Natural killer cell (primary cell): Measurements from ENCODE around the gene LCN15. TPM values are rescaled to one million over a fixed set of nuclear protein-coding genes. Genes with fewer than 3 reads are reported as not detected.

ENCODE experiments used
- ATAC-seq, 3 donors: fragments of 150-1000 bp in 2 of 3; fragments of 200-7000 bp in 1 of 3; cut with Tn5 transposase; 1 replicate in 1 of 3; 2 replicates in 2 of 3; pipeline ENCODE4 v1.10.0; 2021; ENCODE audit warnings: mild to moderate bottlenecking in 2 of 3, moderate library complexity in 2 of 3
- DNase-seq, 2 donors: peaks; one replicate each; pipeline versions ENCODE4 v3.0.0 to v3.0.0-alpha.2; 2013 to 2021; ENCODE audit warnings: mixed read lengths in 1 of 2
- H3K27ac ChIP-seq: one replicate; pipeline ENCODE4 v1.5.1; 2013; ENCODE audit warnings: mild to moderate bottlenecking, low read length
- H3K27me3 ChIP-seq: one replicate; pipeline ENCODE4 v1.6.1; 2013; ENCODE audit warnings: low read length; ENCODE audit not compliant: control insufficient read depth, insufficient read depth
- H3K36me3 ChIP-seq: one replicate; pipeline ENCODE4 v1.6.1; 2013; ENCODE audit warnings: low read length; ENCODE audit not compliant: control insufficient read depth, insufficient read depth
- H3K4me1 ChIP-seq: one replicate; pipeline ENCODE4 v1.6.1; 2013; ENCODE audit warnings: low read length; ENCODE audit not compliant: control insufficient read depth, insufficient read depth
- H3K4me3 ChIP-seq: one replicate; pipeline ENCODE4 v1.5.1; 2013; ENCODE audit warnings: low read length
- H3K9me3 ChIP-seq: one replicate; pipeline ENCODE4 v1.6.1; 2013; ENCODE audit warnings: low read length; ENCODE audit not compliant: control insufficient read depth, insufficient read depth
- H3K27ac Mint-ChIP-seq, 2 donors: one replicate each; pipeline ENCODE4 v1.8.0; 2022; ENCODE audit warnings: mild to moderate bottlenecking in 2 of 2, mixed read lengths in 2 of 2, moderate library complexity in 1 of 2
- H3K27me3 Mint-ChIP-seq, 2 donors: one replicate each; pipeline ENCODE4 v1.8.0; 2022; ENCODE audit warnings: low read depth in 2 of 2, mixed read lengths in 2 of 2
- H3K36me3 Mint-ChIP-seq: one replicate; pipeline ENCODE4 v1.8.0; 2022; ENCODE audit warnings: mixed read lengths
- H3K4me1 Mint-ChIP-seq, 2 donors: one replicate each; pipeline ENCODE4 v1.8.0; 2022; ENCODE audit warnings: mixed read lengths in 2 of 2
- H3K4me3 Mint-ChIP-seq: one replicate; pipeline ENCODE4 v1.8.0; 2022; ENCODE audit warnings: mild to moderate bottlenecking, moderate library complexity, mixed read lengths
- H3K9me3 Mint-ChIP-seq, 2 donors: one replicate each; pipeline ENCODE4 v1.8.0; 2022; ENCODE audit warnings: mixed read lengths in 2 of 2
- WGBS: methylation state at CpG from one replicate; pipeline ENCODE4 v1.1.7; 2013; ENCODE audit warnings: missing lambda C conversion rate; ENCODE audit not compliant: insufficient coverage; 5-methylcytosine and 5-hydroxymethylcytosine counted together
- intact Hi-C: fragments of 100-400 bp; cut with micrococcal nuclease; formaldehyde crosslinking; loops from one replicate; pipeline ENCODE4 v1.14.2; 2022
- total RNA-seq, 4 donors: library from RNA; stranded (reverse); fragments of 120-200 nt in 1 of 4; gene quantifications; one replicate each; pipeline versions ENCODE4 v1.2.3 to v1.2.4, GENCODE V29; 2013 to 2022
- TF ChIP-seq, protein P1 (sequence below): fragments of 200-600 bp; IDR thresholded peaks from one replicate; pipeline ENCODE4 v1.8.0; 2022; ENCODE audit warnings: antibody characterized with exemption

Gene LCN15
- total RNA-seq, 3 donors from 2014 or later (not counting 1 experiment from before 2014, with no cell fraction given): not detected

DNA sequence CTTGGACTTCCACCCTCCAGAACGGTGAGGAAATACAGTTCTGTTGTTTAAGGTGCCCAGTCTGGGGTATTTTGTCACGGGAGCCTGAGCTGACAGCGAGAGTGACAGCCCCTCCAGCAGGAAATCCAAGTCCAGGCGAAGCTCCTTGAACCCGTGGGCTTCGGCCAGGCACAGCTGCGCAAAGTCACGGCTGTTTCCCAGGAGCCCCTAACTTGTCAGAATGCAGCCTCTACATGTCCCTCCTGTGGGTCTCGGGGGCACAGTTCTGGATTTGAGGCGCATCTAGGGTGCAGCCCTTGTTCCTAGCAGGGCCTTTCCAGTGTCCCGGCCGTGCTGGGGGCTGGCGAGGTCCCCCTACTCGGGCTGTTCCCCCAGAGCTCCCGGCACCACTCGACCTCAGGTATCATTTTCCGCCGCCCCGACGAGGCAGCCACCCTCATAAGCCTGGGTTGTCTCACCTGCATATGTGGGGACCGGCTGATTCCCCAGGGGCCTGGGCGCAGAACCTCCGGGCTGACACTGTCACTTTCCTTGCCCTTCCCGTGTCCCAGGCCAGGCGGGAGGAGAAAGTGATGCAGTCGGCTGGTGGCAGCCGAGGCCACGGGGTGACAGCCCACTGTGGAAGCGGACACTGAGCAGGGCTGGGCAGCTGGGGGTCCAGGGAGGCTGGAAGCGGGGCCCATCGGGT lies 10.8 kb downstream of the LCN15 start:
- 91% methylated on average over 31 of the region's 31 CpGs for WGBS
- H3K4me1 Mint-ChIP-seq: no peaks in the 10 kb centered on the region
- no peak for ATAC-seq
- H3K36me3 Mint-ChIP-seq: no peaks in the 10 kb centered on the region
- H3K27ac Mint-ChIP-seq: no peak overlapping the region
- Histone ChIP-seq H3K4me3 (no peak overlapping the region), H3K27ac (no peak overlapping the region), H3K27me3 (no peaks in the 10 kb centered on the region), H3K9me3 (peaks cover 10% of the 10 kb centered on the region), H3K4me1 (peaks cover 31% of the 10 kb centered on the region), H3K36me3 (no peaks in the 10 kb centered on the region)
- intact Hi-C loops: no loop called here
- H3K27me3 Mint-ChIP-seq: peaks cover 12 to 18% of the 10 kb centered on the region in 2 donors
- TF ChIP-seq, protein P1, sequence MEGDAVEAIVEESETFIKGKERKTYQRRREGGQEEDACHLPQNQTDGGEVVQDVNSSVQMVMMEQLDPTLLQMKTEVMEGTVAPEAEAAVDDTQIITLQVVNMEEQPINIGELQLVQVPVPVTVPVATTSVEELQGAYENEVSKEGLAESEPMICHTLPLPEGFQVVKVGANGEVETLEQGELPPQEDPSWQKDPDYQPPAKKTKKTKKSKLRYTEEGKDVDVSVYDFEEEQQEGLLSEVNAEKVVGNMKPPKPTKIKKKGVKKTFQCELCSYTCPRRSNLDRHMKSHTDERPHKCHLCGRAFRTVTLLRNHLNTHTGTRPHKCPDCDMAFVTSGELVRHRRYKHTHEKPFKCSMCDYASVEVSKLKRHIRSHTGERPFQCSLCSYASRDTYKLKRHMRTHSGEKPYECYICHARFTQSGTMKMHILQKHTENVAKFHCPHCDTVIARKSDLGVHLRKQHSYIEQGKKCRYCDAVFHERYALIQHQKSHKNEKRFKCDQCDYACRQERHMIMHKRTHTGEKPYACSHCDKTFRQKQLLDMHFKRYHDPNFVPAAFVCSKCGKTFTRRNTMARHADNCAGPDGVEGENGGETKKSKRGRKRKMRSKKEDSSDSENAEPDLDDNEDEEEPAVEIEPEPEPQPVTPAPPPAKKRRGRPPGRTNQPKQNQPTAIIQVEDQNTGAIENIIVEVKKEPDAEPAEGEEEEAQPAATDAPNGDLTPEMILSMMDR: no peak
- no peak for DNase-seq
- H3K4me3 Mint-ChIP-seq: no peak overlapping the region
- peaks cover 5 to 6% of the 10 kb centered on the region in 2 donors for H3K9me3 Mint-ChIP-seq

DNA sequence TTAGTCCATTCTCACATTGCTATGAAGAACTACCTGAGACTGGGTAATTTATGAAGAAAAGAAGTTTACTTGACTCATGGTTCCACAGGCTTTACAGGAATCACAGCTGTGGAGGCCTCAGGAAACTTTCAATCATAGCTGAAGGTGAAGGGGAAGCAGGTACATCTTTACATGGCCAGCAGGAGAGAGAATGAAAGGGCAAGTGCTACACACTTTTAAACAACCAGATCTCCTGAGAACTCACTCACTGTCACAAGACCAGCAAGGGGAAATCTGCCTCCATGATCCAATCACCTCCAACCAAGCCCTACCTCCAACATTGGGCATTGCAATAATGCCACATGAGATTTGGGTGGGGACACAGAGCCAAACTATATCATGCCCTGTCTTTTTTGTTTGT lies 12.5 kb downstream of the LCN15 start:
- H3K36me3 Mint-ChIP-seq: no peaks in the 10 kb centered on the region
- no peak overlapping the region for H3K4me3 Mint-ChIP-seq
- Histone ChIP-seq H3K36me3 (no peaks in the 10 kb centered on the region), H3K4me3 (no peak overlapping the region), H3K27me3 (no peaks in the 10 kb centered on the region), H3K4me1 (peaks cover 25% of the 10 kb centered on the region), H3K27ac (no peak overlapping the region), H3K9me3 (peaks cover 10% of the 10 kb centered on the region)
- ATAC-seq (no peak), DNase-seq (no peak)
- no peaks in the 10 kb centered on the region for H3K4me1 Mint-ChIP-seq
- intact Hi-C loops: no loop called here
- no peak overlapping the region for H3K27ac Mint-ChIP-seq
- TF ChIP-seq, protein P1: no peak
- peaks cover 17 to 18% of the 10 kb centered on the region in 2 donors for H3K27me3 Mint-ChIP-seq
- H3K9me3 Mint-ChIP-seq: peaks cover 5 to 6% of the 10 kb centered on the region in 2 donors

DNA sequence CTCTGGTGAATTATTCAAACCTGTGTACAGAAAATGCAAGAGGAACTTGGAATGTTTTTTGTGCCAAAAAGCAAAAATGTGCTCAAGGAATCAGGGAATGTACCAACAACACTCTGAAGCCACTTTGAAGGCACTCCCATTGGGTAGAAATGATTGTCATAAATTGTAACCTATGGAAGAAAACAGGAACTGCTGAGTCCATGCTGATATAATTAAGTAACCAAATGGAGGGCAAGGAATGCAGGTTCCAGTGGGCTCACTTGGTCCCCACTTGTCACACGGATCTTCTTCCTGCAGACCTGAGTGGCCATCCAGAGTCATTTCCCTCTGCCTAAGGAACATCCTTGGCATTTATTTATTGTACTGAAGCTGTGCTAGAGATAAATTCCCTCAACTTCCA lies 13.1 kb downstream of the LCN15 start:
- no peaks in the 10 kb centered on the region for H3K36me3 ChIP-seq
- Mint-ChIP-seq H3K4me1 (no peaks in the 10 kb centered on the region), H3K36me3 (no peaks in the 10 kb centered on the region), H3K27ac (no peak overlapping the region), H3K27me3 (peaks cover 17 to 18% of the 10 kb centered on the region in 2 donors), H3K9me3 (peaks cover 5 to 6% of the 10 kb centered on the region in 2 donors), H3K4me3 (no peak overlapping the region)
- no peak for DNase-seq
- peaks cover 10% of the 10 kb centered on the region for H3K9me3 ChIP-seq
- ATAC-seq: no peak
- no peaks in the 10 kb centered on the region for H3K27me3 ChIP-seq
- H3K4me3 ChIP-seq: no peak overlapping the region
- WGBS: 90% methylated on average over 1 of the region's 1 CpG
- H3K27ac ChIP-seq: no peak overlapping the region
- TF ChIP-seq, protein P1: no peak
- peaks cover 25% of the 10 kb centered on the region for H3K4me1 ChIP-seq
- intact Hi-C loops: no loop called here

DNA sequence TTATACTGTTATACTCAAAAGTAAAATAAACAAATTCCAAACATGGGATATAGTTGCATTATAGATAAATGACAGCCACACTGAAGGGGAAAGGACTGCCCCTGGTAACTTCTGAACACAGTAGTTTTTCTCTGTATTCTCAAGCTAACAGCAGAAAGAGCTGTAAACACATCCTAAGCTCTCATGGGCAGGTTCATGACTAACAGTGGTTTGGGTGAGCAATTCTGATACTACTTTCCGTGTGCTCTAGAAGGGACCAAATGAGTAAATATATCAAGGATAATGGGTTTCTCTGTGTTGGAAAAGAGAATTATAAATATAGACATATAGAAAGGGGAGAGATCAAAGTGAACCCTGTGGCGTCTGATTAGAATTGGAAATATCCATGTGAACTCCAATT lies 13.8 kb downstream of the LCN15 start:
- DNase-seq (no peak), ATAC-seq (no peak)
- Histone ChIP-seq H3K4me3 (no peak overlapping the region), H3K27ac (no peak overlapping the region), H3K9me3 (peaks cover 10% of the 10 kb centered on the region), H3K36me3 (no peaks in the 10 kb centered on the region), H3K27me3 (no peaks in the 10 kb centered on the region), H3K4me1 (peaks cover 25% of the 10 kb centered on the region)
- 66% methylated on average over 2 of the region's 2 CpGs for WGBS
- intact Hi-C loops: no loop called here
- no peaks in the 10 kb centered on the region for H3K36me3 Mint-ChIP-seq
- TF ChIP-seq, protein P1: no peak
- no peak overlapping the region for H3K4me3 Mint-ChIP-seq
- peaks cover 5 to 6% of the 10 kb centered on the region in 2 donors for H3K9me3 Mint-ChIP-seq
- no peaks in the 10 kb centered on the region for H3K4me1 Mint-ChIP-seq
- peaks cover 15 to 18% of the 10 kb centered on the region in 2 donors for H3K27me3 Mint-ChIP-seq
- H3K27ac Mint-ChIP-seq: no peak overlapping the region
